Smooth muscle cell (in vitro differentiated cells): Measurements from ENCODE around the gene ZNF385C. TPM values are rescaled to one million over a fixed set of nuclear protein-coding genes. Genes with fewer than 3 reads are reported as not detected.

Experiments used
- DNase-seq: peaks from one replicate; lab custom pipeline; 2025; ENCODE audit not compliant: unreplicated experiment; lab: John Stamatoyannopoulos, UW
- H2AFZ ChIP-seq: fragments of 200-600 bp; sonication (generic); 2 replicates; pipeline ENCODE4 v1.6.0; 2016; ENCODE audit warnings: antibody characterized with exemption, low read depth, mild to moderate bottlenecking
- H3F3A ChIP-seq: fragments of 200-600 bp; sonication (generic); 2 replicates; pipeline ENCODE4 v1.6.0; 2017; ENCODE audit warnings: antibody characterized with exemption, low read depth
- H3K27ac ChIP-seq: fragments of 200-600 bp; sonication (generic); 2 replicates; pipeline ENCODE4 v1.5.1; 2016; ENCODE audit warnings: low read depth, mild to moderate bottlenecking
- H3K27me3 ChIP-seq: fragments of 200-600 bp; sonication (generic); 2 replicates; pipeline ENCODE4 v1.6.1; 2016; ENCODE audit warnings: low read depth, mild to moderate bottlenecking
- H3K36me3 ChIP-seq: fragments of 200-600 bp; sonication (generic); 2 replicates; pipeline ENCODE4 v1.5.1; 2016; ENCODE audit warnings: low read depth
- H3K4me1 ChIP-seq: fragments of 200-600 bp; sonication (generic); 2 replicates; pipeline ENCODE4 v1.5.1; 2016; ENCODE audit warnings: low read depth
- H3K4me2 ChIP-seq: fragments of 200-600 bp; sonication (generic); 2 replicates; pipeline ENCODE4 v1.6.0; 2016; ENCODE audit warnings: mild to moderate bottlenecking
- H3K4me3 ChIP-seq: fragments of 200-600 bp; sonication (generic); 2 replicates; pipeline ENCODE4 v1.5.1; 2016; ENCODE audit warnings: mild to moderate bottlenecking
- H3K79me2 ChIP-seq: fragments of 200-600 bp; sonication (generic); 2 replicates; pipeline ENCODE4 v1.6.0; 2016; ENCODE audit warnings: low read depth, mild to moderate bottlenecking
- H3K9ac ChIP-seq: fragments of 200-600 bp; sonication (generic); 2 replicates; pipeline ENCODE4 v1.6.0; 2016; ENCODE audit warnings: low read depth
- H3K9me3 ChIP-seq: fragments of 200-600 bp; sonication (generic); replicated peaks from 2 replicates; pipeline ENCODE4 v1.5.1; 2016; ENCODE audit warnings: low read depth
- H4K20me1 ChIP-seq: fragments of 200-600 bp; sonication (generic); 2 replicates; pipeline ENCODE4 v1.6.0; 2016; ENCODE audit warnings: low read depth
- WGBS: methylation state at CpG from one replicate; pipeline ENCODE4 v1.1.7; 2016; ENCODE audit warnings: low lambda C conversion rate; 5-methylcytosine and 5-hydroxymethylcytosine counted together
- polyA plus RNA-seq: library from polyadenylated mRNA; unstranded; fragments of >200 nt; fragmentation: Nextera tagmentation; extraction: Ambion mirVana; gene quantifications from 2 replicates; pipeline ENCODE4 v1.2.1, GENCODE V29; 2016
- total RNA-seq: library from RNA; depleted of rRNA; stranded (reverse); fragments of >200 nt; gene quantifications from 2 replicates; pipeline ENCODE4 v1.2.3, GENCODE V29; 2014
- TF ChIP-seq, protein P1 (sequence below): fragments of 200-600 bp; sonication (generic); IDR thresholded peaks from 2 replicates; pipeline ENCODE4 v1.5.1; 2017; ENCODE audit warnings: borderline replicate concordance, mild to moderate bottlenecking, antibody characterized with exemption; ENCODE audit not compliant: insufficient read depth, poor library complexity, severe bottlenecking

Gene ZNF385C
- total and polyA plus RNA-seq, 2 experiments from 2014 or later = 0.45 to 0.70 TPM

DNA sequence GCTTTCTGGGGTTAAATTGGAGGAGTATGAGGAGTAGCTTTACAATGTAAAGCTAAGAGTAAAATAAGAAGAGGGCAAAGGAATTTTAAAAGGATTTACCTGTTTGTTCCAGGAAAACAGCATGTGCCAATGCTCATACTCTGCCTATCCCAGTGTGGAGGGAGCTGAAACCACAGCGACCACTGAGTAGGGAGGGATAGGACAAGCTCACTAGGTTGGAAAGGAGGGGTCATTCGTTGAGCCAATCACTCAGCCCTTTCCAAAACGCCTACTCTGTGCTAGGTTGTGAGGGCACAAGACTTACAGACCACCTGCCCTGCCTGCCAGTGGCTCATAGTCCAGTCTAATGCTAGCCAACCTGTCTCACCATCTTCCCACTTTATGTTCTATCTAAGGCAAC, 79.9 kb downstream of the ZNF385C start:
- peak overlapping the region; percentile 99 for H3K9ac ChIP-seq
- H2AFZ ChIP-seq = peak overlapping the region; percentile 65
- H3K79me2 ChIP-seq = peaks cover 55% of the 10 kb centered on the region
- peak overlapping the region; percentile 89 for H3K4me3 ChIP-seq
- peak overlapping the region; percentile 97 for H3K27ac ChIP-seq
- peaks cover 2% of the 10 kb centered on the region for H3F3A ChIP-seq
- peaks cover 25% of the 10 kb centered on the region for H3K4me1 ChIP-seq
- H3K4me2 ChIP-seq = peak overlapping the region; percentile 97
- WGBS = 37% methylated on average over 3 of the region's 3 CpGs
- peaks cover 27% of the 10 kb centered on the region for H4K20me1 ChIP-seq
- no peaks in the 10 kb centered on the region for H3K27me3 ChIP-seq
- no peaks in the 10 kb centered on the region for H3K9me3 ChIP-seq
- no peak for DNase-seq
- no peaks in the 10 kb centered on the region for H3K36me3 ChIP-seq
- TF ChIP-seq, protein P1, sequence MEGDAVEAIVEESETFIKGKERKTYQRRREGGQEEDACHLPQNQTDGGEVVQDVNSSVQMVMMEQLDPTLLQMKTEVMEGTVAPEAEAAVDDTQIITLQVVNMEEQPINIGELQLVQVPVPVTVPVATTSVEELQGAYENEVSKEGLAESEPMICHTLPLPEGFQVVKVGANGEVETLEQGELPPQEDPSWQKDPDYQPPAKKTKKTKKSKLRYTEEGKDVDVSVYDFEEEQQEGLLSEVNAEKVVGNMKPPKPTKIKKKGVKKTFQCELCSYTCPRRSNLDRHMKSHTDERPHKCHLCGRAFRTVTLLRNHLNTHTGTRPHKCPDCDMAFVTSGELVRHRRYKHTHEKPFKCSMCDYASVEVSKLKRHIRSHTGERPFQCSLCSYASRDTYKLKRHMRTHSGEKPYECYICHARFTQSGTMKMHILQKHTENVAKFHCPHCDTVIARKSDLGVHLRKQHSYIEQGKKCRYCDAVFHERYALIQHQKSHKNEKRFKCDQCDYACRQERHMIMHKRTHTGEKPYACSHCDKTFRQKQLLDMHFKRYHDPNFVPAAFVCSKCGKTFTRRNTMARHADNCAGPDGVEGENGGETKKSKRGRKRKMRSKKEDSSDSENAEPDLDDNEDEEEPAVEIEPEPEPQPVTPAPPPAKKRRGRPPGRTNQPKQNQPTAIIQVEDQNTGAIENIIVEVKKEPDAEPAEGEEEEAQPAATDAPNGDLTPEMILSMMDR = no peak

DNA sequence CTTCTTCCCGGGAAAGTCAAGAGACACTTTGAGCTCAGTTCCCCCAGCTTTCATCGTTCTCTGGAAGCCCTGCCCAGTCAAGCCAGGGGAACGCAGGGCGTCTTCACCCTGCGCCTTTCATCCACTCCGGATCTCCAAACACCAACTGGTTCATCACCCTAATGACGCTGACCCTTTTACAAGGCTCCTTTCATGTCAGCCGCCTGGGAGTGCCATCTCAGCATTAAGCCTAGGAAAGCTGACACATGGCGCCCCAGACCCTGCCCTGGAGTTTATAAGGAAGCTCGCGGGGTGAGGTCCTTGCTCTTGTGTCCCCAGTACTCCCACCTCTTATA, 80.4 kb downstream of the ZNF385C start:
- Histone ChIP-seq H3F3A (no peaks in the 10 kb centered on the region), H2AFZ (peak overlapping the region; percentile 65), H3K9ac (peak overlapping the region; percentile 99), H3K36me3 (no peaks in the 10 kb centered on the region), H3K9me3 (no peaks in the 10 kb centered on the region), H3K4me2 (peak overlapping the region; percentile 97), H3K4me3 (peak overlapping the region; percentile 89), H4K20me1 (peaks cover 32% of the 10 kb centered on the region), H3K4me1 (peaks cover 25% of the 10 kb centered on the region), H3K79me2 (peaks cover 60% of the 10 kb centered on the region), H3K27ac (peak overlapping the region; percentile 97), H3K27me3 (no peaks in the 10 kb centered on the region)
- 6% methylated on average over 11 of the region's 11 CpGs for WGBS
- DNase-seq = peak; percentile 54
- TF ChIP-seq, protein P1 = no peak

DNA sequence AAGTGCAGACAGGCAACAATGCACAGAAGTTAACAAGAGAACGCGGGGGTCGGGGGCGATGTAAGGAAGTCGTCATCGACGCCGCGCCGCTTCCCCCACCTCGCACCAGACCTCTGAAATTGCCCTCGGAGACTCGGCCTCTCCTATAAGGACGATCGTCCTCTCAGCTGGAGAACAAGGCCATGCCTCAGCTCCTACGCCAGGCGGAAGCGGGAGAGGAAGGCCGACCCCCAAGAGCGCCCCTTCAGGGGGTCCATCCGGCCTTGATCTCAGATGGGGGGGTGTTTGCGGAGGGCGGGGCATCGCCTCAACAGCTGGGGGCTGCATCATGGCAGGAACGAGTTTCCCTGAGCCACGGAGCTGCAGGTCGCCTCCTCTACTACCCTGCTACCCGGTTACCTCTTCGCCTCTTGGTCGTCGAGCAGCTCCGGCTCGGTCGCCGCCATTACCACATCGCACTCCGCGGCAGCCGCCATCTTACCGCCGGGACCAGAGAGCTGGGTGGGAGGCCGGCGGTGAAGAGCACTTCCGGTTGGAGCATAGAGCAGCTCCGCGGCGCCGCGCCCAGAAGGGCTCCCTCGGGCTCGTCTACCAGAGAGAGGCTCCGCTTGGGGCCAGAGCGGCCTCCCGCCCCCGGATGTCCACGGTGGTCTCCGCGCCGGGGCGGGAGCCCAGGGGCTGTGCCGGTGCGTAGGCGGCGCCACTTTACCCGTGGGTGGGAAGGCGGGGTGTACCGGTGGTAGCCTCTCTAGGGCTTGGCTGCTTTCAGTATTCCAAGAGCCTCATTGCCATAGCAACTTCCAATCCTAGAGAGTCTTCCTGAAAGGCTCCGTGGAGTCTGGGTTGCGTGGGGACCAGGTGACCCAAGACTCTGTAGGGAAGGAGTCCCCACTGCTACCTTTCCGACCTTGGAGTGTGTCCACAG, 81.1 kb downstream of the ZNF385C start, which contains the start of gene DNAJC7:
Gene DNAJC7, minus strand, starts transcription at position 499 of the 925 bp plus-strand sequence. Its CDS starts 23 bp downstream, at position 476.
- H3K9me3 ChIP-seq = no peaks in the 10 kb centered on the region
- 1% methylated on average over 67 of the region's 70 CpGs for WGBS
- H3F3A ChIP-seq = no peaks in the 10 kb centered on the region
- TF ChIP-seq, protein P1 = no peak
- H3K9ac ChIP-seq = peak within 1 kb of the TSS; percentile 99
- H3K4me1 ChIP-seq = peaks cover 25% of the 10 kb centered on the region
- peak within 1 kb of the TSS; percentile 89 for H3K4me3 ChIP-seq
- H3K4me2 ChIP-seq = peak within 1 kb of the TSS; percentile 97
- DNase-seq = peak; percentile 67
- H3K79me2 ChIP-seq = peaks cover 66% of the 10 kb centered on the region
- no peaks in the 10 kb centered on the region for H3K27me3 ChIP-seq
- peak within 1 kb of the TSS; percentile 97 for H3K27ac ChIP-seq
- H4K20me1 ChIP-seq = peaks cover 38% of the 10 kb centered on the region
- peak within 1 kb of the TSS; percentile 65 for H2AFZ ChIP-seq
- H3K36me3 ChIP-seq = no peaks in the 10 kb centered on the region
